HCT116 (cell line): ENCODE measurements around the gene SHROOM3. TPM values are rescaled to one million over a fixed set of nuclear protein-coding genes. Genes with fewer than 3 reads are reported as not detected.

Experiments used
- ATAC-seq: fragments of 200-7000 bp; cut with Tn5 transposase; 2 replicates; pipeline ENCODE4 v1.9.1; 2020; ENCODE audit warnings: mild to moderate bottlenecking, moderate library complexity
- BruUV-seq: library from RNA; stranded (reverse); fragments of 400-500 nt; replicated peaks from 2 replicates; lab custom pipeline; 2021; lab: Mats Ljungman, UMichigan
- CTCF ChIA-PET: fragments of 300-600 bp; sonication (Branson Sonifier 250); formaldehyde crosslinking; loops from one replicate; lab custom pipeline; 2021; ENCODE audit warnings: antibody characterized with exemption; lab: Charles Lee
- POLR2A ChIA-PET: fragments of 300-600, 350-600 bp; sonication (Branson Sonifier 250); formaldehyde crosslinking; loops from one replicate; lab custom pipeline; 2021; ENCODE audit warnings: antibody characterized with exemption; lab: Charles Lee
- RAD21 ChIA-PET, 2 experiments: fragments of 300-600 bp; sonication (Branson Sonifier 250); formaldehyde crosslinking; loops; one replicate each; lab custom pipeline; 2023; ENCODE audit warnings: low total read pairs in 2 of 2; ENCODE audit not compliant: uncharacterized antibody in 2 of 2, unreplicated experiment in 2 of 2, low non-redundant PET in 1 of 2; lab: Charles Lee
- DNase-seq: peaks from one replicate; pipeline ENCODE4 v3.0.0-alpha.2; 2010; ENCODE audit warnings: low read depth, low spot score
- H2AFZ ChIP-seq: fragments of 200-600 bp; shearing (Covaris generic), sonication (generic); 2 replicates; pipeline ENCODE4 v1.6.1; 2017; ENCODE audit warnings: low read depth, mixed run types, mixed read lengths, antibody characterized with exemption, low read length; ENCODE audit not compliant: poor library complexity, severe bottlenecking
- H3K27ac ChIP-seq: 2 replicates; pipeline ENCODE4 v1.5.1; 2012; ENCODE audit warnings: low read depth, low read length
- H3K27me3 ChIP-seq: fragments of 200-600 bp; sonication (generic); 2 replicates; pipeline ENCODE4 v1.6.1; 2016; ENCODE audit warnings: mixed run types, low read length, mixed read lengths; ENCODE audit not compliant: insufficient read depth
- H3K36me3 ChIP-seq, 2 experiments: fragments of 200-500 bp in 1 of 2; fragments of 200-600 bp in 1 of 2; sonication (Bioruptor generic) in 1 of 2; sonication (generic) in 1 of 2; 2 replicates each; pipeline versions ENCODE4 v1.5.1 to v1.6.1; 2014 to 2016; ENCODE audit warnings: low read length in 2 of 2, inconsistent platforms in 1 of 2, mixed read lengths in 1 of 2, mixed run types in 1 of 2; ENCODE audit not compliant: insufficient read depth in 2 of 2, control insufficient read depth in 1 of 2
- H3K4me1 ChIP-seq, 2 experiments: fragments of 200-600 bp in 1 of 2; sonication (generic) in 1 of 2; 2 replicates each; pipeline versions ENCODE4 v1.5.1 to v1.6.1; 2012 to 2017; ENCODE audit warnings: low read length in 2 of 2, inconsistent platforms in 1 of 2, mild to moderate bottlenecking in 1 of 2, mixed read lengths in 1 of 2, mixed run types in 1 of 2, moderate library complexity in 1 of 2; ENCODE audit not compliant: insufficient read depth in 2 of 2, control insufficient read depth in 1 of 2
- H3K4me2 ChIP-seq: fragments of 200-600 bp; sonication (generic); 2 replicates; pipeline ENCODE4 v1.6.1; 2017; ENCODE audit warnings: mixed run types, low read length, mixed read lengths
- H3K4me3 ChIP-seq, 2 experiments: fragments of 200-600 bp in 1 of 2; sonication (generic) in 1 of 2; replicated peaks in 1 of 2; 2 replicates each; pipeline ENCODE4 v1.5.1; 2011 to 2016; ENCODE audit warnings: low read length in 2 of 2, control low read depth in 1 of 2, low read depth in 1 of 2, mild to moderate bottlenecking in 1 of 2, mixed read lengths in 1 of 2, mixed run types in 1 of 2
- H3K79me2 ChIP-seq: fragments of 200-600 bp; sonication (generic); 2 replicates; pipeline ENCODE4 v1.6.1; 2017; ENCODE audit warnings: mild to moderate bottlenecking, mixed run types, low read length, moderate library complexity, mixed read lengths; ENCODE audit not compliant: insufficient read depth
- H3K9ac ChIP-seq: fragments of 200-600 bp; sonication (generic); 2 replicates; pipeline ENCODE4 v1.6.1; 2016; ENCODE audit warnings: low read length, mixed read lengths
- H3K9me2 ChIP-seq: fragments of 200-600 bp; sonication (generic), shearing (Covaris generic); 2 replicates; pipeline ENCODE4 v1.6.1; 2017; ENCODE audit warnings: mixed run types, mild to moderate bottlenecking, moderate library complexity; ENCODE audit not compliant: insufficient read depth
- H3K9me3 ChIP-seq, 2 experiments: fragments of 200-500 bp in 1 of 2; fragments of 200-600 bp in 1 of 2; sonication (Bioruptor generic) in 1 of 2; sonication (generic) in 1 of 2; 2 replicates each; pipeline ENCODE4 v1.6.1; 2014 to 2017; ENCODE audit warnings: low read length in 2 of 2, mixed read lengths in 2 of 2, inconsistent platforms in 1 of 2, low read depth in 1 of 2, mild to moderate bottlenecking in 1 of 2, mixed run types in 1 of 2, moderate library complexity in 1 of 2; ENCODE audit not compliant: control insufficient read depth in 1 of 2, insufficient read depth in 1 of 2
- H4K20me1 ChIP-seq: fragments of 200-600 bp; sonication (generic), shearing (Covaris generic); 2 replicates; pipeline ENCODE4 v1.6.1; 2017; ENCODE audit warnings: mixed run types, mild to moderate bottlenecking, moderate library complexity; ENCODE audit not compliant: insufficient read depth
- CBX3 ChIP-seq: IDR thresholded peaks from 2 replicates; pipeline ENCODE4 v1.6.1; 2012; ENCODE audit warnings: low read depth
- EZH2phosphoT487 ChIP-seq: fragments of 200-600 bp; IDR thresholded peaks from 2 replicates; pipeline ENCODE4 v1.6.1; 2018; ENCODE audit warnings: antibody characterized with exemption, borderline replicate concordance
- FOSL1 ChIP-seq: IDR thresholded peaks from 2 replicates; pipeline ENCODE4 v1.6.1; 2012; ENCODE audit warnings: low read depth
- JUND ChIP-seq: IDR thresholded peaks from 2 replicates; pipeline ENCODE4 v1.6.1; 2012
- POLR2A ChIP-seq: IDR thresholded peaks from 2 replicates; pipeline ENCODE4 v1.7.0; 2011; ENCODE audit warnings: borderline replicate concordance; ENCODE audit not compliant: insufficient read depth, insufficient read length; ENCODE audit errors: extremely low read depth
- ZNF274 ChIP-seq: fragments of 200-500 bp; sonication (Bioruptor generic); IDR thresholded peaks from 2 replicates; pipeline ENCODE4 v1.6.1; 2014; ENCODE audit warnings: mild to moderate bottlenecking, low read depth, low read length, inconsistent platforms
- intact Hi-C: fragments of 100-400 bp; cut with micrococcal nuclease; formaldehyde crosslinking; loops from 2 replicates; pipeline ENCODE4 v1.10.0; 2022
- total RNA-seq: library from RNA; stranded (reverse); gene quantifications from one replicate; pipeline ENCODE4 v1.2.1, GENCODE V29; 2021; ENCODE audit not compliant: unreplicated experiment
- TF ChIP-seq, protein P1 (sequence below): IDR thresholded peaks from 2 replicates; pipeline ENCODE4 v1.6.1; 2011; ENCODE audit warnings: mild to moderate bottlenecking, low read length, moderate library complexity; ENCODE audit not compliant: insufficient replicate concordance; ENCODE audit errors: extremely low read depth
- TF ChIP-seq, protein P2 (sequence below), 3 experiments: fragments of 200-600 bp in 1 of 3; sonication (generic) in 1 of 3; IDR thresholded peaks in 2 of 3; conservative IDR thresholded peaks in 1 of 3; 2 replicates each; pipeline ENCODE4 v1.5.1; 2012 to 2017; ENCODE audit warnings: low read depth in 2 of 3, low read length in 2 of 3, antibody characterized with exemption in 1 of 3, borderline replicate concordance in 1 of 3, control low read depth in 1 of 3, mild to moderate bottlenecking in 1 of 3, mixed read lengths in 1 of 3, mixed run types in 1 of 3, moderate library complexity in 1 of 3; ENCODE audit not compliant: insufficient read depth in 1 of 3

The SHROOM3 gene
- total RNA-seq, 1 experiment from 2014 or later: 22.5 TPM

DNA sequence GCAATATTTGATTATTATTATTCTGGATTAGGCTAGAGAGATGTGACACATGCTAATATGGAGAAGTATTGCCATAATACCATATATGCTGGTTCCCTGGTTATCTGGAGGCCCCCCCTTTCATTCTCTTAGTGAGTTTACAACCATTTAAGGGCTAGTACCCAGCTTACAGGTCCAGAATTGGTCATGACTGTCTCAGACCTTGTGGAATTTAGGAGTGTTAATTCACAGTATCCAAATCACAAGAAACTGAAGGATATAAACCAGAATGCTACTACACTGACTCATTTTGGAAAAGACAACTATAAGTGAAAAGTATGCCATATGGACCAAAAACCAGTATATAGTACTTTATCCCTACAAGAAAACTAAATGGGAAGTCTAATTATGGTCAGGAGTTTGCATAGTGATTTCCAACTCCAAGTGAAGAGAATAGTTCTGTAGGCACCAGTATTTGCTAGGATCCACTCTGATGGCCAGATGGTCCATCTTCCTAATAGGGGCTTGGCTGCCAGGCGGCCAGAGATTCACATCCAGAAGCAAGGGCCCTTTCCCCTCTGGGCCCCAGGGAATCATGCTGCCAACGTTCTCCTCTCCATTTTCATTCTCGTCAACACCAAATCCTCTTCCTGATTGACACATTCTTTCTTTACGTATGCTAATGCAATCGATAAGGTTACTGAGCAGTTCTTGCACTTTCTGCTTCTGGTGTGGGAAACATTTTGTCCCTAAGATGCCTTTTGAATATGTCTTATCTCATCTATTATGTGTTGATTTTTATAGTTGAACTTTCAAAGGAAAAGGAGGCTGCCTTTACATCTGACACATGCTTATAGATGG lies 123.6 kb downstream of the SHROOM3 start:
- intact Hi-C loops: no loop called here
- no TSS peak for BruUV-seq
- no peaks in the 10 kb centered on the region for H3K79me2 ChIP-seq
- peaks cover 4 to 17% of the 10 kb centered on the region in 2 experiments; a peak in 3 of 4 replicates for H3K4me1 ChIP-seq
- no peak overlapping the region for H3K27ac ChIP-seq
- no peaks in the 10 kb centered on the region for H3K27me3 ChIP-seq
- H3K4me2 ChIP-seq: no peak overlapping the region
- RAD21 ChIA-PET: no interaction called here
- no peak overlapping the region for H3K4me3 ChIP-seq
- no peaks in the 10 kb centered on the region for H3K9me3 ChIP-seq
- POLR2A ChIA-PET: no interaction called here
- H4K20me1 ChIP-seq: no peaks in the 10 kb centered on the region
- CTCF ChIA-PET: no interaction called here
- H3K9me2 ChIP-seq: no peaks in the 10 kb centered on the region
- no peaks in the 10 kb centered on the region for H3K36me3 ChIP-seq
- no peak for DNase-seq
- no peak overlapping the region for H3K9ac ChIP-seq
- TF ChIP-seq, protein P1, sequence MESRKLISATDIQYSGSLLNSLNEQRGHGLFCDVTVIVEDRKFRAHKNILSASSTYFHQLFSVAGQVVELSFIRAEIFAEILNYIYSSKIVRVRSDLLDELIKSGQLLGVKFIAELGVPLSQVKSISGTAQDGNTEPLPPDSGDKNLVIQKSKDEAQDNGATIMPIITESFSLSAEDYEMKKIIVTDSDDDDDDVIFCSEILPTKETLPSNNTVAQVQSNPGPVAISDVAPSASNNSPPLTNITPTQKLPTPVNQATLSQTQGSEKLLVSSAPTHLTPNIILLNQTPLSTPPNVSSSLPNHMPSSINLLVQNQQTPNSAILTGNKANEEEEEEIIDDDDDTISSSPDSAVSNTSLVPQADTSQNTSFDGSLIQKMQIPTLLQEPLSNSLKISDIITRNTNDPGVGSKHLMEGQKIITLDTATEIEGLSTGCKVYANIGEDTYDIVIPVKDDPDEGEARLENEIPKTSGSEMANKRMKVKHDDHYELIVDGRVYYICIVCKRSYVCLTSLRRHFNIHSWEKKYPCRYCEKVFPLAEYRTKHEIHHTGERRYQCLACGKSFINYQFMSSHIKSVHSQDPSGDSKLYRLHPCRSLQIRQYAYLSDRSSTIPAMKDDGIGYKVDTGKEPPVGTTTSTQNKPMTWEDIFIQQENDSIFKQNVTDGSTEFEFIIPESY: no peak
- TF ChIP-seq POLR2A: no peak
- TF ChIP-seq EZH2phosphoT487: no peak
- TF ChIP-seq CBX3: no peak
- no peak for TF ChIP-seq FOSL1
- TF ChIP-seq JUND: no peak
- TF ChIP-seq, protein P2, sequence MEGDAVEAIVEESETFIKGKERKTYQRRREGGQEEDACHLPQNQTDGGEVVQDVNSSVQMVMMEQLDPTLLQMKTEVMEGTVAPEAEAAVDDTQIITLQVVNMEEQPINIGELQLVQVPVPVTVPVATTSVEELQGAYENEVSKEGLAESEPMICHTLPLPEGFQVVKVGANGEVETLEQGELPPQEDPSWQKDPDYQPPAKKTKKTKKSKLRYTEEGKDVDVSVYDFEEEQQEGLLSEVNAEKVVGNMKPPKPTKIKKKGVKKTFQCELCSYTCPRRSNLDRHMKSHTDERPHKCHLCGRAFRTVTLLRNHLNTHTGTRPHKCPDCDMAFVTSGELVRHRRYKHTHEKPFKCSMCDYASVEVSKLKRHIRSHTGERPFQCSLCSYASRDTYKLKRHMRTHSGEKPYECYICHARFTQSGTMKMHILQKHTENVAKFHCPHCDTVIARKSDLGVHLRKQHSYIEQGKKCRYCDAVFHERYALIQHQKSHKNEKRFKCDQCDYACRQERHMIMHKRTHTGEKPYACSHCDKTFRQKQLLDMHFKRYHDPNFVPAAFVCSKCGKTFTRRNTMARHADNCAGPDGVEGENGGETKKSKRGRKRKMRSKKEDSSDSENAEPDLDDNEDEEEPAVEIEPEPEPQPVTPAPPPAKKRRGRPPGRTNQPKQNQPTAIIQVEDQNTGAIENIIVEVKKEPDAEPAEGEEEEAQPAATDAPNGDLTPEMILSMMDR (IDR thresholded peaks at IDR 0.05 in 2 of 3, conservative IDR thresholded peaks at IDR 0.05 in 1 of 3; ENCODE audit: borderline replicate concordance in 1 of 3, insufficient read depth in 1 of 3, low read depth in 2 of 3, low read length in 2 of 3): no peak
- TF ChIP-seq ZNF274: no peak
- H2AFZ ChIP-seq: no peak overlapping the region
- ATAC-seq: no peak
